Measurements from ENCODE around the gene UBE2M.
"Not testable (repeated sequence)": the region's sequence is repeated elsewhere in the genome, so short reads cannot be mapped to it uniquely, and the experiment has no call there.

The UBE2M gene

DNA sequence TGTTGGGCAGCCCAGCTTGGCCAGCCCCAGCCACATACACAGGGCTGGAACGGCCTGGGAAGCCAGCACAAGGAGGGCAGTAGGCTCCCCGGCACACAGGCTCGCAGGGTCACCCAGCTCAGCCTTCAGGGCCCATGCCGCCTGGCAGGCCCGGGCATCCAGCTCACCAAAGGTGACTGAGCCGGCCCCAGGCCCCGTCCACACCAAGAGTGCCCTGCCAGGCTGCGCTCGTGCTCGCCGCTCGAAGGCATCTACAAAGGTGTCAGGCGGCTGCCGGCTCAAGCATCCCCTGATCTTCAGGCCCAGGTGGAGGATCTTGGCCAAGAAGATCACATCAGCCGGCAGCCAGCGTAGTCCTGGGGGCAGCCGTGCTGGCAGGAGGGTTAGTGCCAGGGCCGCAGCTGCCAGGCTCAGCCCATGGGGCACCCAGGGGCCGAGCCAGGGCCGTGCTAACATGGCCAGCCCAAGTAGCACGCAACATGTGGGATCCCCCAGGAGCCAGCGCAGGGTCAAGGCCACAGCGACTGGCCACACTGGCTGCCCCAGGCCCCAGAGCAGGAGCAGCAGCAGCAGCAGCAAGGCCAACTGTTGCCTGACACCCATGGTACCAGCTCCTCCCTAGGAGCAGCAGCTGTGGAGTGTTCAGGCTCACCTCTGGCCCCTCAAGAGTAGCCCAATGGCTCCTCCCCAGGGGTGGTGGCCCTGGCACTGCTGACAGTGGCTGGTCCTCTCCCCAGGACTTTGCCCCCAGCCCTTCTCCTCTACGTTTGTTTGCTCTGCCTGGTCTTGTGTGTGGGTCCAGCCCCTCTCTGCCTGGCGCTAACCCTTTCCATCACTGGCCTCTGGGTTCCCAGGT is 46.8 kb downstream of the UBE2M start, which contains the start of gene SLC27A5:
Gene SLC27A5, minus strand, starts transcription at position 640 of the 856 bp plus-strand sequence. Its CDS starts 37 bp downstream, at position 603.
- ChIA-PET CTCF (no interaction called here), POLR2A (ENCODE audit: low non-redundant PET) (interaction anchor here (1.0 kb wide), 1 partner anchor 46 kb away, joined by 3 read pairs; no protein-coding TSS in a partner anchor)
- H3K27ac ChIP-seq, result 0 out of 2 replicates have a peak within 1 kb of the TSS, but pooled peaks have one; percentile 77
- DNase-seq (ENCODE audit: low spot score), result no peak
- TF ChIP-seq, protein P1, sequence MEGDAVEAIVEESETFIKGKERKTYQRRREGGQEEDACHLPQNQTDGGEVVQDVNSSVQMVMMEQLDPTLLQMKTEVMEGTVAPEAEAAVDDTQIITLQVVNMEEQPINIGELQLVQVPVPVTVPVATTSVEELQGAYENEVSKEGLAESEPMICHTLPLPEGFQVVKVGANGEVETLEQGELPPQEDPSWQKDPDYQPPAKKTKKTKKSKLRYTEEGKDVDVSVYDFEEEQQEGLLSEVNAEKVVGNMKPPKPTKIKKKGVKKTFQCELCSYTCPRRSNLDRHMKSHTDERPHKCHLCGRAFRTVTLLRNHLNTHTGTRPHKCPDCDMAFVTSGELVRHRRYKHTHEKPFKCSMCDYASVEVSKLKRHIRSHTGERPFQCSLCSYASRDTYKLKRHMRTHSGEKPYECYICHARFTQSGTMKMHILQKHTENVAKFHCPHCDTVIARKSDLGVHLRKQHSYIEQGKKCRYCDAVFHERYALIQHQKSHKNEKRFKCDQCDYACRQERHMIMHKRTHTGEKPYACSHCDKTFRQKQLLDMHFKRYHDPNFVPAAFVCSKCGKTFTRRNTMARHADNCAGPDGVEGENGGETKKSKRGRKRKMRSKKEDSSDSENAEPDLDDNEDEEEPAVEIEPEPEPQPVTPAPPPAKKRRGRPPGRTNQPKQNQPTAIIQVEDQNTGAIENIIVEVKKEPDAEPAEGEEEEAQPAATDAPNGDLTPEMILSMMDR (conservative IDR thresholded peaks at IDR 0.05; ENCODE audit: low read depth), result no peak

DNA sequence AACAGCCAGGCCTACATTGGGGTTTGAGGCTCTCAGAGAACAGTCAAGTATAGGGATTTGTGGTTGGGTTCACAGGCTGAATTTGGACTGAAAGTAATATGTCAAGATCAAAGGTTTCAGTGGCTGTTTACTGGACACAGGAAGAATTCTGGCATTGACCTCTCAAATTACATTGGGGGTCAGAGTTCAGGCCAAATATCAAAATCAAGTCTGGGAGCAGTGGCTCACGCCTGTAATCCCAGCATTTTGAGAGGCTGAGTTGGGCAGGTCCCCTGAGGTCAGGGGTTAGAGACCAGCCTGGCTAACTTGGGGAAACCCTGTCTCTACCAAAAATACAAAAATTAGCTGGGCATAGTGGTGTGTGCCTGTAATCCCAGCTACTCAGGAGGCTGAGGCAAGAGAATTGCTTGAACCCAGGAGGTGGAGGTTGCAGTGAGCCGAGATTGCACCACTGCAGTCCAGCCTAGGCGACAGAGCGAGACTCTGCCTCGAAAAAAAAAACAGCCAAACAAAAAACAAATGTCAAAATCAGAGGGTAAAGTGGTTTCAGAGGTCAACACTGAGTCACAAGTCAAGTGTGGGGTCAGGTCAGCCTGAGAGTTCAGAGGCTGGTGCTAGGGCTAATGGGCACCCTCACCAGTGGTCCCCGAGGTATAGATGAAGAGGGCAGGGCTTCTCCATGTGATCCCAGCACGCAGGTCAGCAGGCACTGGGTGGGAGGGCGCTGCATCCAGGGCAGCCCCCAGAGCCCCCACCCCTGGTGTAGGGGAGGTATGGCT is 48.1 kb downstream of the UBE2M start:
- TF ChIP-seq, protein P1 (conservative IDR thresholded peaks at IDR 0.05; ENCODE audit: low read depth), result no peak
- CTCF ChIA-PET, result no interaction called here
- no peak for DNase-seq (ENCODE audit: low spot score)
- H3K27ac ChIP-seq, result no peak overlapping the region
- POLR2A ChIA-PET (ENCODE audit: low non-redundant PET), result no interaction called here

DNA sequence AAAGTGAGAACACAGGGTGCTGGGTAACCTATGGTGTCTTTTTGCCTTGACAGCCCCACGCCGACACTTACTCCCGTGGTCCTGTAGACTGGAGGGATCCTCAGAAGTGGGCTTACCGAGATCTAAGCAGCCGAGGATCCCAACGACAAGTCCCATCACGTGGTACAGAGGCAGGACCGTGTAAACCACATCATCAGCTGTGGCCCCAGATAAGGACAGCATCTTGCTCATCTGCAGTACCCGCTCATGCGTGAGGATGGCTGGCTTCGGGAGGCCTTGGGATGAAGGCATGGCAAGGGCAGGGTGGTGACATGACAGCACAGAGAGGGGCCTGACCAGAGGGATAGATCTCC is 48.7 kb downstream of the UBE2M start:
- TF ChIP-seq, protein P1 (conservative IDR thresholded peaks at IDR 0.05; ENCODE audit: low read depth), result no peak
- POLR2A ChIA-PET (ENCODE audit: low non-redundant PET), result no interaction called here
- CTCF ChIA-PET, result interaction anchor here (0.6 kb wide), 1 partner anchor 9 kb away, joined by 4 read pairs; no protein-coding TSS in a partner anchor
- H3K27ac ChIP-seq, result no peak overlapping the region
- DNase-seq (ENCODE audit: low spot score), result no peak

DNA sequence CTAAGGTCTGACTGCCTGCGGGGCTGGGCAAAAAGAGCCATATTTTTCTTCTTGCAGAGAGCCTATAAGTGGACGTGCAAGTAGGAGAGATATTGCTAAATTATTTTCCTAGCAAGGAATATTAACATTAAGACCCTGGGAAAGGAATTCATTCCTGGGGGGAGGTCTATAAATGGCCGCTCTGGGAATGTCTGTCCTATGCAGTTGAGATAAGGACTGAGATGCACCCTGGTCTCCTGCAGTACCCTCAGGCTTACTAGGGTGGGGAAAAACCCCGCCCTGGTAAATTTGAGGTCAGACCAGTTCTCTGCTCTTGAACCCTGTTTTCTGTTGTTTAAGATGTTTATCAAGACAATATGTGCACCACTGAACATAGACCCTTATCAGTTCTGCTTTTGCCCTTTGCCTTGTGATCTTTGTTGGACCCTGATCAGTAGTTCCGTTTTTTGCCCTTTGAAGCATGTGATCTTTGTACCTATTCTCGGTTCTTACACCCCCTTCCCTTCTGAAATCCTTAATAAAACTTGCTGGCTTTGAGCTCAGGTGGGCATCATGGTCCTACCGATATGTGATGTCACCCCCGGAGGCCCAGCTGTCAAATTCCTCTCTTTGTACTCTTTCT is 50.7 kb downstream of the UBE2M start:
- CTCF ChIA-PET; POLR2A ChIA-PET (ENCODE audit: low non-redundant PET); DNase-seq (ENCODE audit: low spot score); H3K27ac ChIP-seq: not testable (repeated sequence)
